ENCODE measurements around the gene KCNJ14. TPM values are rescaled to one million over a fixed set of nuclear protein-coding genes. Genes with fewer than 3 reads are reported as not detected.

KCNJ14 gene
- total and polyA plus RNA-seq, 2 of the 8 experiments (the other 6 are each of a cell fraction or from before 2014, with no cell fraction given): 0.45 to 0.89 TPM

GRCh38 chr19:48496959-48497727 lies 41.8 kb downstream of the KCNJ14 start:
- Histone ChIP-seq H3K27me3 (replicated peaks in 1 of 4; ENCODE audit: control insufficient read depth in 3 of 4, extremely low read depth in 1 of 4, insufficient read depth in 3 of 4, low read length in 3 of 4) (peaks cover 0 to 3% (median 0%) of the 10 kb centered on the region in 4 experiments; a peak in 2 of 7 replicates), H2BK15ac (ENCODE audit: low read length) (no peak overlapping the region), H4K91ac (replicated peaks; ENCODE audit: insufficient read length, low read length) (no peak overlapping the region), H2BK5ac (ENCODE audit: low read depth, low read length) (no peak overlapping the region), H3K79me2 (ENCODE audit: control insufficient read depth in 1 of 2, insufficient read depth in 2 of 2, low read length in 2 of 2) (no peaks in the 10 kb centered on the region), H3K4me3 (ENCODE audit: extremely low read depth in 1 of 4, insufficient read depth in 2 of 4, low read depth in 3 of 4, low read length in 4 of 4) (no peak overlapping the region), H2AK5ac (ENCODE audit: low read depth, low read length) (no peak overlapping the region), H2BK120ac (replicated peaks; ENCODE audit: low read depth, low read length) (no peak overlapping the region), H3K23me2 (ENCODE audit: low read depth, low read length) (peaks cover 9% of the 10 kb centered on the region; the same call in 1 of the 2 replicates), H4K5ac (ENCODE audit: insufficient read length, low read depth, low read length) (no peak overlapping the region), H4K20me1 (replicated peaks in 1 of 2; ENCODE audit: control insufficient read depth in 1 of 2, insufficient read depth in 2 of 2, low read length in 2 of 2) (peaks cover 0 to 3% of the 10 kb centered on the region in 2 experiments), H3K36me3 (ENCODE audit: control insufficient read depth in 2 of 4, insufficient read depth in 4 of 4, low read length in 3 of 4) (no peaks in the 10 kb centered on the region; a peak in 1 of 8 replicates), H4K8ac (ENCODE audit: extremely low read depth, insufficient read depth, low read length) (no peak overlapping the region), H2BK12ac (ENCODE audit: low read depth, low read length) (no peak overlapping the region), H3K9me3 (ENCODE audit: insufficient read depth in 2 of 2, low read depth in 1 of 2, low read length in 1 of 2) (no peaks in the 10 kb centered on the region), H3K9ac (replicated peaks in 1 of 4; ENCODE audit: extremely low read depth in 1 of 4, low read depth in 3 of 4, low read length in 3 of 4) (no peak overlapping the region), H3K4me2 (ENCODE audit: insufficient read depth in 1 of 2, low read depth in 2 of 2, low read length in 2 of 2) (no peak overlapping the region), H3K27ac (ENCODE audit: low read depth, low read length) (no peak overlapping the region), H2AFZ (ENCODE audit: low read length) (no peak overlapping the region), H2BK20ac (ENCODE audit: low read length) (no peak overlapping the region), H3K56ac (replicated peaks; ENCODE audit: insufficient read length, low read depth, low read length) (no peak overlapping the region), H3K18ac (ENCODE audit: extremely low read depth, low read length) (no peak overlapping the region), H3K23ac (ENCODE audit: insufficient read length) (no peak overlapping the region), H3K4me1 (replicated peaks in 1 of 4; ENCODE audit: control insufficient read depth in 3 of 4, insufficient read depth in 4 of 4, low read length in 3 of 4) (peaks cover 0 to 16% (median 13%) of the 10 kb centered on the region in 4 experiments; a peak in 6 of 7 replicates), H3K4ac (replicated peaks; ENCODE audit: insufficient read length, low read depth, low read length) (no peak overlapping the region), H3K14ac (ENCODE audit: insufficient read length) (no peak overlapping the region), H3K79me1 (ENCODE audit: low read depth, low read length) (no peaks in the 10 kb centered on the region)
- POLR2A ChIA-PET (ENCODE audit: partially characterized antibody): interaction anchor here (14.8 kb wide), 1 partner anchor 22 kb away, joined by 176 read pairs; no protein-coding TSS in a partner anchor
- CTCF ChIA-PET (ENCODE audit: partially characterized antibody): interaction anchor here (1.8 to 1.9 kb wide), 2 partner anchors 9 to 87 kb away, joined by 6 to 10 read pairs; no protein-coding TSS in a partner anchor
- DNase-seq (ENCODE audit: low read depth in 1 of 2, low spot score in 2 of 2) (no peak), FAIRE-seq (no peak)
- TF ChIP-seq KDM5A (IDR thresholded peaks at IDR 0.05; ENCODE audit: low read length): no peak
- no peak for TF ChIP-seq ATF3 (IDR thresholded peaks at IDR 0.05; ENCODE audit: insufficient read depth, low read depth, low read length)
- TF ChIP-seq POU5F1 (IDR thresholded peaks at IDR 0.05; ENCODE audit: low read depth, low read length): no peak
- no peak for TF ChIP-seq SIRT6 (IDR thresholded peaks at IDR 0.05; ENCODE audit: low read length)
- TF ChIP-seq YY1 (IDR thresholded peaks at IDR 0.05; ENCODE audit: low read depth, low read length): no peak
- no peak for TF ChIP-seq POLR2AphosphoS5 (IDR thresholded peaks at IDR 0.05; ENCODE audit: low read depth, low read length)
- TF ChIP-seq CBX8 (IDR thresholded peaks at IDR 0.05; ENCODE audit: borderline replicate concordance, low read depth, low read length): no peak
- no peak for TF ChIP-seq ASH2L (IDR thresholded peaks at IDR 0.05; ENCODE audit: low read length)
- no peak for TF ChIP-seq JUN (IDR thresholded peaks at IDR 0.05; ENCODE audit: low read depth, low read length)
- no peak for TF ChIP-seq HDAC2 (IDR thresholded peaks at IDR 0.05; ENCODE audit: borderline replicate concordance in 1 of 2, low read depth in 2 of 2, low read length in 2 of 2)
- TF ChIP-seq SIX5 (IDR thresholded peaks at IDR 0.05; ENCODE audit: low read depth, low read length): no peak
- 91% methylated on average over 24 of the region's 45 CpGs; no CpG with 5 or more reads in 1 of the 2 experiments for WGBS, 2 experiments (ENCODE audit: extremely low coverage in 1 of 2, insufficient coverage in 1 of 2, insufficient read length in 1 of 2, insufficient replicate concordance in 2 of 2, low coverage in 1 of 2, low lambda C conversion rate in 2 of 2, missing lambda C conversion rate in 1 of 2)

Measured in H1 (cell line).